HepG2 (cell line): ENCODE results near the gene ERCC5. TPM values are rescaled to one million over a fixed set of nuclear protein-coding genes. Genes with fewer than 3 reads are reported as not detected.

Experiments used
- CBX5 ChIP-seq: sonication (generic); formaldehyde crosslinking; IDR thresholded peaks from 2 replicates; pipeline ENCODE4 v1.4.0; 2020; ENCODE audit warnings: missing genetic modification reagents, borderline replicate concordance
- DPF2 ChIP-seq: sonication (generic); formaldehyde crosslinking; IDR thresholded peaks from 2 replicates; pipeline ENCODE4 v1.4.0; 2020; ENCODE audit warnings: mild to moderate bottlenecking, low read depth, missing genetic modification reagents, borderline replicate concordance
- GABPA ChIP-seq, 2 experiments: IDR thresholded peaks; 2 replicates each; pipeline ENCODE4 v1.6.1; 2011 to 2016; ENCODE audit warnings: low read depth in 2 of 2, low read length in 1 of 2, missing biosample characterization in 1 of 2, missing genetic modification characterization in 1 of 2
- GABPB1 ChIP-seq: IDR thresholded peaks from 2 replicates; pipeline ENCODE4 v1.6.1; 2016; ENCODE audit warnings: mild to moderate bottlenecking, missing genetic modification reagents, moderate library complexity, missing compliant biosample characterization
- HDAC2 ChIP-seq: sonication (generic); formaldehyde crosslinking; IDR thresholded peaks from 2 replicates; pipeline ENCODE4 v1.4.0; 2020; ENCODE audit warnings: missing genetic modification reagents
- KLF11 ChIP-seq: IDR thresholded peaks from 2 replicates; pipeline ENCODE4 v1.6.1; 2016; ENCODE audit warnings: missing compliant biosample characterization
- KLF15 ChIP-seq: sonication (generic); formaldehyde crosslinking; IDR thresholded peaks from 2 replicates; pipeline ENCODE4 v1.8.1; 2023; ENCODE audit warnings: borderline replicate concordance, mild to moderate bottlenecking, inconsistent platforms, missing genetic modification reagents, mixed read lengths
- PHF20 ChIP-seq: sonication (generic); formaldehyde crosslinking; IDR thresholded peaks from 2 replicates; pipeline ENCODE4 v1.5.0; 2020; ENCODE audit warnings: mild to moderate bottlenecking, missing genetic modification reagents
- SCMH1 ChIP-seq: sonication (generic); formaldehyde crosslinking; IDR thresholded peaks from 2 replicates; pipeline ENCODE4 v1.9.0; 2021; ENCODE audit warnings: missing genetic modification reagents, mild to moderate bottlenecking, borderline replicate concordance
- TCF7L2 ChIP-seq: IDR thresholded peaks from 2 replicates; pipeline ENCODE4 v1.6.1; 2011; ENCODE audit warnings: mild to moderate bottlenecking, low read depth, low read length, moderate library complexity
- XBP1 ChIP-seq: sonication (generic); formaldehyde crosslinking; IDR thresholded peaks from 2 replicates; pipeline ENCODE4 v1.5.0; 2020; ENCODE audit warnings: missing genetic modification reagents
- ZFY ChIP-seq: sonication (generic); formaldehyde crosslinking; IDR thresholded peaks from 2 replicates; pipeline ENCODE4 v1.4.0; 2020; ENCODE audit warnings: missing genetic modification reagents
- ZKSCAN1 ChIP-seq: fragments of 150-350 bp; IDR thresholded peaks from 2 replicates; pipeline ENCODE4 v1.6.1; 2014; ENCODE audit warnings: low read length
- ZNF446 ChIP-seq: sonication (generic); formaldehyde crosslinking; IDR thresholded peaks from 2 replicates; pipeline ENCODE4 v1.5.0; 2020; ENCODE audit warnings: mild to moderate bottlenecking, missing genetic modification reagents
- ZNF510 ChIP-seq: sonication (generic); formaldehyde crosslinking; IDR thresholded peaks from 2 replicates; pipeline ENCODE4 v1.4.0; 2020; ENCODE audit warnings: low read depth, mild to moderate bottlenecking, missing genetic modification reagents
- ZNF557 ChIP-seq: sonication (generic); formaldehyde crosslinking; IDR thresholded peaks from 2 replicates; pipeline ENCODE4 v1.4.0; 2020; ENCODE audit warnings: missing genetic modification reagents
- ZNF589 ChIP-seq: sonication (generic); formaldehyde crosslinking; conservative IDR thresholded peaks from 2 replicates; pipeline ENCODE4 v1.8.0; 2022; ENCODE audit warnings: mild to moderate bottlenecking, moderate library complexity, missing genetic modification reagents
- ZNF598 ChIP-seq: sonication (generic); formaldehyde crosslinking; IDR thresholded peaks from 2 replicates; pipeline ENCODE4 v1.5.1; 2020; ENCODE audit warnings: mild to moderate bottlenecking, missing genetic modification reagents, borderline replicate concordance
- ZNF660 ChIP-seq: sonication (generic); formaldehyde crosslinking; IDR thresholded peaks from 2 replicates; pipeline ENCODE4 v1.5.1; 2020; ENCODE audit warnings: mild to moderate bottlenecking, low read depth, missing genetic modification reagents, borderline replicate concordance
- ZNF749 ChIP-seq: sonication (generic); formaldehyde crosslinking; IDR thresholded peaks from 2 replicates; pipeline ENCODE4 v1.8.0; 2022; ENCODE audit warnings: mild to moderate bottlenecking, missing genetic modification reagents, moderate library complexity, borderline replicate concordance
- ZNF777 ChIP-seq: sonication (generic); formaldehyde crosslinking; IDR thresholded peaks from 2 replicates; pipeline ENCODE4 v1.4.0; 2020; ENCODE audit warnings: missing genetic modification reagents
- ZSCAN31 ChIP-seq: sonication (generic); formaldehyde crosslinking; IDR thresholded peaks from 2 replicates; pipeline ENCODE4 v1.5.0; 2020; ENCODE audit warnings: low read depth, mild to moderate bottlenecking, missing genetic modification reagents
- polyA plus RNA-seq, 8 experiments: library from polyadenylated mRNA; depleted of rRNA in 3 of 8; stranded (reverse) in 7 of 8; unstranded in 1 of 8; fragments of >200 nt; fragmentation: Illumina TruSeq in 4 of 8; extraction: Trizol in 4 of 8; gene quantifications; 2 replicates each; pipeline versions ENCODE4 v1.2.1 to v1.2.3, GENCODE V29; 2011 to 2016; ENCODE audit warnings: low read depth in 4 of 8, missing spikeins in 1 of 8, mixed read lengths in 1 of 8; ENCODE audit not compliant: insufficient read depth in 1 of 8
- total RNA-seq, 5 experiments: library from RNA; depleted of rRNA; stranded (reverse); fragments of >200 nt; fragmentation: Illumina TruSeq; extraction: Trizol; gene quantifications; 2 replicates each; pipeline ENCODE4 v1.2.3, GENCODE V29; 2016; ENCODE audit warnings: low read depth in 1 of 5
- TF ChIP-seq, protein P1 (sequence below): IDR thresholded peaks from 2 replicates; pipeline ENCODE4 v1.6.1; 2012; ENCODE audit warnings: low read depth, low read length, improper control_type of control experiment
- TF ChIP-seq, protein P2 (sequence below): IDR thresholded peaks from 2 replicates; pipeline ENCODE4 v1.6.1; 2016; ENCODE audit warnings: missing genetic modification reagents, missing compliant biosample characterization
- TF ChIP-seq, protein P3 (sequence below): sonication (generic); formaldehyde crosslinking; IDR thresholded peaks from 2 replicates; pipeline ENCODE4 v1.4.0; 2020; ENCODE audit warnings: mild to moderate bottlenecking, missing genetic modification reagents
- TF ChIP-seq, protein P4 (sequence below): sonication (generic); formaldehyde crosslinking; IDR thresholded peaks from 2 replicates; pipeline ENCODE4 v1.4.0; 2020; ENCODE audit warnings: low read depth, mild to moderate bottlenecking, missing genetic modification reagents

The ERCC5 gene
- total and polyA plus RNA-seq, 2 of the 13 experiments (the other 11 are each of a cell fraction or from before 2014, with no cell fraction given) = 12.9 to 35.5 TPM

DNA sequence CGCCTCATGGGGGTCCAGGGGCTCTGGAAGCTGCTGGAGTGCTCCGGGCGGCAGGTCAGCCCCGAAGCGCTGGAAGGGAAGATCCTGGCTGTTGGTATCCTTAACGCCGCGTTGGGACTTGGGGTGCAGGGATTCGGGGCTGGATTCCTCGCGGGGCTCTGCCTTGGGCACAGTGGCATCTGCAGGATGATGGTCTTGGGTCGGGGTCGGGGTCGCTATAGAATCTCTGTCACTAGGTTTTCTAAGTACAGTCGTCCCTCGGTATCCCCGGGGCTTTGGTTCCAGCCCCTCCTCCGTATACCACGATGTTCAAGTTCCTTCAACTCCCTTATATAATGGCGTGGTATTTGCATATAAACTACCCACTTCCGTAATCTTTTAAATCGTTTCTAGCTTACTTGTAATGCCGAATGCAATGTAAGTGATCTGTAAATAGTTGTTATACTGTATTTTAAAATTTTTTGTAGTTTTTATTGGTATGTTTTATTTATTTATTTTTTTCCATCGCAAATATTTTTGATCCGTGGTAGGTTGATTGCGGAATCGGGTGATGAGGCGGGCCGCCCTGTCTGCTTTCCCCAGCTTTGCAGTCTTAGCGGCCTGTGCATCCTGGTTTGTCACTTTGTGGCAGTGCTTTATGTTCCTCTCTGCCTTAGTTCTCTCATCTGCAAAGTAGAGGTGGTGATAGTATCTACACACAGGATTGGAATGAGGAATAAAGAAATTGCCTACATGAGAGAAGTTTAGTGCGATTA, 606 bp downstream of the ERCC5 start (continued):
- TF ChIP-seq TCF7L2 (no peak), ZNF749 (CRISPR knock-in tag) (no peak), DPF2 (no peak), SCMH1 (CRISPR knock-in tag) (no peak), GABPB1 (CRISPR knock-in tag) (no peak), ZNF660 (no peak), ZNF589 (no peak), PHF20 (no peak), ZKSCAN1 (no peak), CBX5 (CRISPR knock-in tag) (no peak), ZFY (CRISPR knock-in tag) (peak; percentile 56; the same call in 1 of the 2 replicates), ZSCAN31 (no peak), GABPA (IDR thresholded peaks at IDR 0.05; ENCODE audit: low read depth, low read length) (no peak), GABPA (CRISPR knock-in tag; IDR thresholded peaks at IDR 0.05; ENCODE audit: low read depth) (no peak), KLF15 (0 out of 2 replicates have a peak, but pooled peaks have one; percentile 5), HDAC2 (CRISPR knock-in tag) (no peak), ZNF598 (CRISPR knock-in tag) (no peak), ZNF446 (CRISPR knock-in tag) (no peak), ZNF777 (no peak), KLF11 (CRISPR knock-in tag) (no peak), ZNF510 (CRISPR knock-in tag) (peak; percentile 52; the same call in 1 of the 2 replicates), XBP1 (CRISPR knock-in tag) (no peak), ZNF557 (CRISPR knock-in tag) (no peak)
- TF ChIP-seq, protein P1, sequence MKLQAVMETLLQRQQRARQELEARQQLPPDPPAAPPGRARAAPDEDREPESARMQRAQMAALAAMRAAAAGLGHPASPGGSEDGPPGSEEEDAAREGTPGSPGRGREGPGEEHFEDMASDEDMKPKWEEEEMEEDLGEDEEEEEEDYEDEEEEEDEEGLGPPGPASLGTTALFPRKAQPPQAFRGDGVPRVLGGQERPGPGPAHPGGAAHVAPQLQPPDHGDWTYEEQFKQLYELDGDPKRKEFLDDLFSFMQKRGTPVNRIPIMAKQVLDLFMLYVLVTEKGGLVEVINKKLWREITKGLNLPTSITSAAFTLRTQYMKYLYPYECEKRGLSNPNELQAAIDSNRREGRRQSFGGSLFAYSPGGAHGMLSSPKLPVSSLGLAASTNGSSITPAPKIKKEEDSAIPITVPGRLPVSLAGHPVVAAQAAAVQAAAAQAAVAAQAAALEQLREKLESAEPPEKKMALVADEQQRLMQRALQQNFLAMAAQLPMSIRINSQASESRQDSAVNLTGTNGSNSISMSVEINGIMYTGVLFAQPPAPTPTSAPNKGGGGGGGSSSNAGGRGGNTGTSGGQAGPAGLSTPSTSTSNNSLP = peak; percentile 61; the same call in 1 of the 2 replicates
- TF ChIP-seq, protein P2, sequence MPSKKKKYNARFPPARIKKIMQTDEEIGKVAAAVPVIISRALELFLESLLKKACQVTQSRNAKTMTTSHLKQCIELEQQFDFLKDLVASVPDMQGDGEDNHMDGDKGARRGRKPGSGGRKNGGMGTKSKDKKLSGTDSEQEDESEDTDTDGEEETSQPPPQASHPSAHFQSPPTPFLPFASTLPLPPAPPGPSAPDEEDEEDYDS (CRISPR knock-in tag) = no peak
- TF ChIP-seq, protein P3, sequence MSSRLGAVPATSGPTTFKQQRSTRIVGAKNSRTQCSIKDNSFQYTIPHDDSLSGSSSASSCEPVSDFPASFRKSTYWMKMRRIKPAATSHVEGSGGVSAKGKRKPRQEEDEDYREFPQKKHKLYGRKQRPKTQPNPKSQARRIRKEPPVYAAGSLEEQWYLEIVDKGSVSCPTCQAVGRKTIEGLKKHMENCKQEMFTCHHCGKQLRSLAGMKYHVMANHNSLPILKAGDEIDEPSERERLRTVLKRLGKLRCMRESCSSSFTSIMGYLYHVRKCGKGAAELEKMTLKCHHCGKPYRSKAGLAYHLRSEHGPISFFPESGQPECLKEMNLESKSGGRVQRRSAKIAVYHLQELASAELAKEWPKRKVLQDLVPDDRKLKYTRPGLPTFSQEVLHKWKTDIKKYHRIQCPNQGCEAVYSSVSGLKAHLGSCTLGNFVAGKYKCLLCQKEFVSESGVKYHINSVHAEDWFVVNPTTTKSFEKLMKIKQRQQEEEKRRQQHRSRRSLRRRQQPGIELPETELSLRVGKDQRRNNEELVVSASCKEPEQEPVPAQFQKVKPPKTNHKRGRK (CRISPR knock-in tag) = no peak
- TF ChIP-seq, protein P4, sequence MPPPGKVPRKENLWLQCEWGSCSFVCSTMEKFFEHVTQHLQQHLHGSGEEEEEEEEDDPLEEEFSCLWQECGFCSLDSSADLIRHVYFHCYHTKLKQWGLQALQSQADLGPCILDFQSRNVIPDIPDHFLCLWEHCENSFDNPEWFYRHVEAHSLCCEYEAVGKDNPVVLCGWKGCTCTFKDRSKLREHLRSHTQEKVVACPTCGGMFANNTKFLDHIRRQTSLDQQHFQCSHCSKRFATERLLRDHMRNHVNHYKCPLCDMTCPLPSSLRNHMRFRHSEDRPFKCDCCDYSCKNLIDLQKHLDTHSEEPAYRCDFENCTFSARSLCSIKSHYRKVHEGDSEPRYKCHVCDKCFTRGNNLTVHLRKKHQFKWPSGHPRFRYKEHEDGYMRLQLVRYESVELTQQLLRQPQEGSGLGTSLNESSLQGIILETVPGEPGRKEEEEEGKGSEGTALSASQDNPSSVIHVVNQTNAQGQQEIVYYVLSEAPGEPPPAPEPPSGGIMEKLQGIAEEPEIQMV = no peak
